HEK293 (cell line): ENCODE results near the gene RPE65.

Experiments used
- CTCF ChIA-PET: fragments of 350-600 bp; formaldehyde crosslinking; extraction: SDS; loops from one replicate; lab custom pipeline; 2021; ENCODE audit warnings: antibody characterized with exemption; lab: Yijun Ruan, JAX
- POLR2A ChIA-PET: fragments of 300-600 bp; formaldehyde crosslinking; extraction: SDS; loops from one replicate; lab custom pipeline; 2020; ENCODE audit warnings: antibody characterized with exemption, inconsistent platforms; lab: Yijun Ruan, JAX
- H3K27ac ChIP-seq: fragments of 200-500 bp; sonication (Bioruptor generic); 2 replicates; pipeline ENCODE4 v1.5.1; 2014; ENCODE audit warnings: low read depth, low read length, control low read depth, inconsistent platforms; ENCODE audit errors: extremely low read depth
- H3K36me3 ChIP-seq, 2 experiments: fragments of 200-500 bp in 1 of 2; sonication (Bioruptor generic) in 1 of 2; 1 replicate in 1 of 2; 2 replicates in 1 of 2; pipeline ENCODE4 v1.5.1; 2014 to 2017; ENCODE audit warnings: inconsistent platforms in 2 of 2, low read length in 2 of 2; ENCODE audit not compliant: control insufficient read depth in 2 of 2, insufficient read depth in 1 of 2
- H3K4me1 ChIP-seq: fragments of 200-500 bp; sonication (Bioruptor generic); 2 replicates; pipeline ENCODE4 v1.5.1; 2014; ENCODE audit warnings: mild to moderate bottlenecking, low read length, inconsistent platforms; ENCODE audit not compliant: control insufficient read depth, insufficient read depth
- H3K4me3 ChIP-seq: 2 replicates; pipeline ENCODE4 v1.5.1; 2011; ENCODE audit warnings: low read depth, mild to moderate bottlenecking, control low read depth, low read length, moderate library complexity
- H3K9me3 ChIP-seq: fragments of 200-500 bp; sonication (Bioruptor generic); 2 replicates; pipeline ENCODE4 v1.5.1; 2014; ENCODE audit warnings: low read depth, low read length, inconsistent platforms; ENCODE audit not compliant: control insufficient read depth, insufficient read depth
- GLI2 ChIP-seq: fragments of 450-650 bp; formaldehyde crosslinking; IDR thresholded peaks from 2 replicates; pipeline ENCODE4; 2017; ENCODE audit warnings: missing biosample characterization, missing genetic modification characterization, low read depth, borderline replicate concordance
- GLIS2 ChIP-seq: fragments of 450-650 bp; formaldehyde crosslinking; IDR thresholded peaks from 2 replicates; pipeline ENCODE4 v1.5.1; 2016; ENCODE audit warnings: missing biosample characterization, missing genetic modification characterization
- HOXA7 ChIP-seq: sonication (generic); formaldehyde crosslinking; IDR thresholded peaks from 2 replicates; pipeline ENCODE4 v1.8.1; 2022; ENCODE audit warnings: missing genetic modification reagents, borderline replicate concordance
- KLF8 ChIP-seq: fragments of 450-650 bp; formaldehyde crosslinking; IDR thresholded peaks from 2 replicates; pipeline ENCODE4 v1.5.1; 2016; ENCODE audit warnings: missing biosample characterization, missing genetic modification characterization
- PRDM1 ChIP-seq: fragments of 450-650 bp; formaldehyde crosslinking; IDR thresholded peaks from 2 replicates; pipeline ENCODE4; 2016; ENCODE audit warnings: missing biosample characterization, missing genetic modification characterization
- ZBTB20 ChIP-seq: fragments of 450-650 bp; formaldehyde crosslinking; IDR thresholded peaks from 2 replicates; pipeline ENCODE4 v1.5.1; 2016; ENCODE audit warnings: missing biosample characterization, missing genetic modification characterization
- ZEB2 ChIP-seq: fragments of 450-650 bp; formaldehyde crosslinking; IDR thresholded peaks from 2 replicates; pipeline ENCODE4 v1.5.1; 2016; ENCODE audit warnings: missing biosample characterization, missing genetic modification characterization
- ZNF23 ChIP-seq: fragments of 450-650 bp; formaldehyde crosslinking; IDR thresholded peaks from 2 replicates; pipeline ENCODE4 v1.5.1; 2016; ENCODE audit warnings: missing biosample characterization, missing genetic modification characterization, borderline replicate concordance
- ZNF274 ChIP-seq, 2 experiments: fragments of 200-500 bp in 1 of 2; fragments of 450-650 bp in 1 of 2; sonication (Bioruptor generic) in 1 of 2; formaldehyde crosslinking in 1 of 2; IDR thresholded peaks; 2 replicates each; pipeline versions ENCODE4 v1.5.1 to v1.6.1; 2014 to 2016; ENCODE audit warnings: borderline replicate concordance in 1 of 2, inconsistent platforms in 1 of 2, low read length in 1 of 2, missing biosample characterization in 1 of 2, missing genetic modification characterization in 1 of 2
- ZNF335 ChIP-seq: fragments of 450-650 bp; formaldehyde crosslinking; conservative IDR thresholded peaks from 2 replicates; pipeline ENCODE4 v1.5.1; 2016; ENCODE audit warnings: missing biosample characterization, missing genetic modification characterization
- ZNF530 ChIP-seq: fragments of 450-650 bp; formaldehyde crosslinking; IDR thresholded peaks from 2 replicates; pipeline ENCODE4 v1.5.1; 2016; ENCODE audit warnings: low read depth, missing biosample characterization, missing genetic modification characterization
- ZNF76 ChIP-seq: fragments of 450-650 bp; formaldehyde crosslinking; IDR thresholded peaks from 2 replicates; pipeline ENCODE4; 2016; ENCODE audit warnings: low read depth, missing biosample characterization, missing genetic modification characterization, borderline replicate concordance
- ZNF768 ChIP-seq: fragments of 450-650 bp; formaldehyde crosslinking; IDR thresholded peaks from 2 replicates; pipeline ENCODE4 v1.5.1; 2018; ENCODE audit warnings: missing biosample characterization, mild to moderate bottlenecking, missing genetic modification characterization
- ZNF776 ChIP-seq: fragments of 450-650 bp; formaldehyde crosslinking; IDR thresholded peaks from 2 replicates; pipeline ENCODE4 v1.5.0; 2017; ENCODE audit warnings: missing biosample characterization, missing genetic modification characterization, borderline replicate concordance
- TF ChIP-seq, protein P1 (sequence below): fragments of 450-650 bp; formaldehyde crosslinking; IDR thresholded peaks from 2 replicates; pipeline ENCODE4 v1.5.1; 2016; ENCODE audit warnings: missing biosample characterization, missing genetic modification characterization
- TF ChIP-seq, protein P2 (sequence below): fragments of 450-650 bp; formaldehyde crosslinking; IDR thresholded peaks from 2 replicates; pipeline ENCODE4 v1.5.1; 2016; ENCODE audit warnings: missing biosample characterization, missing genetic modification characterization
- TF ChIP-seq, protein P3 (sequence below): fragments of 450-650 bp; formaldehyde crosslinking; conservative IDR thresholded peaks from 2 replicates; pipeline ENCODE4 v1.5.1; 2016; ENCODE audit warnings: low read depth, missing biosample characterization, missing genetic modification characterization
- TF ChIP-seq, protein P4 (sequence below): fragments of 450-650 bp; formaldehyde crosslinking; IDR thresholded peaks from 2 replicates; pipeline ENCODE4 v1.5.1; 2016; ENCODE audit warnings: missing biosample characterization, missing genetic modification characterization
- TF ChIP-seq, protein P5 (sequence below): fragments of 450-650 bp; formaldehyde crosslinking; IDR thresholded peaks from 2 replicates; pipeline ENCODE4 v1.5.1; 2016; ENCODE audit warnings: missing biosample characterization, missing genetic modification characterization, borderline replicate concordance

The RPE65 gene

DNA sequence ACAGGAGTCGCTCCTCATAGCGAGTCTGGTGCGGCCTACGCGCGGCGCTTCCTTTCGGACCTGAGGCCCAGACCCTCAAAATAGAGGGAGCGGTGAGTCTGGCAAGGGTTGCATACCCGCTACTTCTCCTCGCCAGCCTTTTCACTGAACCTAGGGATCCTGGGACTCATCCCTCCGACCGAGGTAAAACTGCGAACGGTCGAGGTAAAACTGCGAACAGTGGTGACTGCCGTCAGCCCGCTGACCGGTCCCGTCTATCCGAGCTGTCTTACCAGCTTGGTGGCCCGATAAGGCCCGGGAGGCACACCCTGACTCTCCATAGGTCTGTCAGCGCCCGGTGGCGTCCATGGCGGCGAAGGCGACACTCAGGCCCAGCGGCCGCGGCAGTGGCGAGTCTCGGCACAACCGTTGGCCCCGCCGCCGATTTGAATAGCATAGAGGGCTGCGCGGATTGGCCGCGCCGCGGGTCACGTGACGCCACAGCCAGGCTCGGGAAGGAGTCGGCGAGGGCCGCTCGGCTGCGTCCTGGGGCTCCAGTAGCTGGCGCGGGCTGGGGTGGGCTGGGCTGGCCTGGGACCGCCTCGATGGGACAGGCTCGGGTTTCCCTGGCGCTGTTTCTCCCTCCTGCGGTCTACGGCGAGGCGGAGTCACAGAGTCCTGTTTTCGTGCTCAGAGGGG, 47.1 kb upstream of the RPE65 start, which contains the start of gene DEPDC1 (continued):
- TF ChIP-seq, protein P1, sequence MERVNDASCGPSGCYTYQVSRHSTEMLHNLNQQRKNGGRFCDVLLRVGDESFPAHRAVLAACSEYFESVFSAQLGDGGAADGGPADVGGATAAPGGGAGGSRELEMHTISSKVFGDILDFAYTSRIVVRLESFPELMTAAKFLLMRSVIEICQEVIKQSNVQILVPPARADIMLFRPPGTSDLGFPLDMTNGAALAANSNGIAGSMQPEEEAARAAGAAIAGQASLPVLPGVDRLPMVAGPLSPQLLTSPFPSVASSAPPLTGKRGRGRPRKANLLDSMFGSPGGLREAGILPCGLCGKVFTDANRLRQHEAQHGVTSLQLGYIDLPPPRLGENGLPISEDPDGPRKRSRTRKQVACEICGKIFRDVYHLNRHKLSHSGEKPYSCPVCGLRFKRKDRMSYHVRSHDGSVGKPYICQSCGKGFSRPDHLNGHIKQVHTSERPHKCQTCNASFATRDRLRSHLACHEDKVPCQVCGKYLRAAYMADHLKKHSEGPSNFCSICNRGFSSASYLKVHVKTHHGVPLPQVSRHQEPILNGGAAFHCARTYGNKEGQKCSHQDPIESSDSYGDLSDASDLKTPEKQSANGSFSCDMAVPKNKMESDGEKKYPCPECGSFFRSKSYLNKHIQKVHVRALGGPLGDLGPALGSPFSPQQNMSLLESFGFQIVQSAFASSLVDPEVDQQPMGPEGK (tag by site-specific recombination): peak; percentile 85

DNA sequence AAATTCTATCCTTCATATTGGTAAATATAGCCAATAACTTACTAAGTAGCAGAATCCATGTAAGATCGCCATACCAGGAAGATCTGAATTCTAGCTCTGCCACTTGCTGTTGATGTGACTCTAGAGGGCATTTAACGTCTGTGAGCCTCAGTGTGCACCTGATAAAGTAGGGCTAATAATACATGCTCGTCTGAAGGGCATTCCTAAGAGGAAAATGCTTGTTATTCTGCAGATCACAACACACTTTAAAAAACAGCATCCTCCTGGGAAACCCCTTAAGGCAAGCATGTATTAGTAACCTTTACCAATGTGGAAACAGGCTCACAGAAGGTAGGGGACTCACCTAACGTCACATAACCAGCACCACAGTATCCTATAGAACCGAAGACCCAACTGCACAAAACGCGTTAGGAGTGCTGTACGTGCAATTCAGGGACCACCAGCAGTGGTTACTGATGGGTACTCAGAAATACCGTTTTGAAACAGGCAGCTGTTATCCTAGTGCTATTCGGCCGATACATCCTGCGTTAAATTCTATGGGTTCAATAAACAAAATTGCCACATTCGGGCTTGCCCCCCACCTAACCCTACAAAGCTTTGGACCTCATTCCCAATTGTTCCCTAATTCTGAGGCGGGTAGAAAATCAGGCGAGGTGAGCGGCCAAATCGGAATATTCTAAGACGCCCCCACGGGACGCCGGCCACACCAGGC, 46.4 kb upstream of the RPE65 start:
- ChIA-PET CTCF (interaction anchor here (0.8 kb wide), 1 partner anchor 53 kb away, joined by 3 read pairs; no protein-coding TSS in a partner anchor), POLR2A (interaction anchor here (1.2 to 1.5 kb wide), 4 partner anchors 9 to 48 kb away, joined by 3 to 6 read pairs (median 4); no protein-coding TSS in a partner anchor)
- Histone ChIP-seq H3K27ac (peak overlapping the region; percentile 90), H3K4me1 (no peaks in the 10 kb centered on the region), H3K9me3 (no peaks in the 10 kb centered on the region), H3K4me3 (peak overlapping the region; percentile 89), H3K36me3 (peaks cover 15 to 24% of the 10 kb centered on the region in 2 experiments)
- TF ChIP-seq GLI2 (tag by site-specific recombination) (no peak), ZNF274 (IDR thresholded peaks at IDR 0.05; ENCODE audit: low read length) (no peak), ZNF274 (tag by site-specific recombination; IDR thresholded peaks at IDR 0.05; ENCODE audit: borderline replicate concordance) (no peak), PRDM1 (tag by site-specific recombination) (no peak), ZNF776 (no peak), ZNF76 (tag by site-specific recombination) (no peak), ZEB2 (no peak), ZNF335 (tag by site-specific recombination) (peak; percentile 98), ZNF530 (no peak), ZNF768 (tag by site-specific recombination) (no peak), GLIS2 (tag by site-specific recombination) (peak; percentile 22; the same call in 1 of the 2 replicates), KLF8 (tag by site-specific recombination) (no peak), HOXA7 (CRISPR knock-in tag) (no peak), ZBTB20 (tag by site-specific recombination) (peak; percentile 67), ZNF23 (tag by site-specific recombination) (no peak)
- TF ChIP-seq, protein P2, sequence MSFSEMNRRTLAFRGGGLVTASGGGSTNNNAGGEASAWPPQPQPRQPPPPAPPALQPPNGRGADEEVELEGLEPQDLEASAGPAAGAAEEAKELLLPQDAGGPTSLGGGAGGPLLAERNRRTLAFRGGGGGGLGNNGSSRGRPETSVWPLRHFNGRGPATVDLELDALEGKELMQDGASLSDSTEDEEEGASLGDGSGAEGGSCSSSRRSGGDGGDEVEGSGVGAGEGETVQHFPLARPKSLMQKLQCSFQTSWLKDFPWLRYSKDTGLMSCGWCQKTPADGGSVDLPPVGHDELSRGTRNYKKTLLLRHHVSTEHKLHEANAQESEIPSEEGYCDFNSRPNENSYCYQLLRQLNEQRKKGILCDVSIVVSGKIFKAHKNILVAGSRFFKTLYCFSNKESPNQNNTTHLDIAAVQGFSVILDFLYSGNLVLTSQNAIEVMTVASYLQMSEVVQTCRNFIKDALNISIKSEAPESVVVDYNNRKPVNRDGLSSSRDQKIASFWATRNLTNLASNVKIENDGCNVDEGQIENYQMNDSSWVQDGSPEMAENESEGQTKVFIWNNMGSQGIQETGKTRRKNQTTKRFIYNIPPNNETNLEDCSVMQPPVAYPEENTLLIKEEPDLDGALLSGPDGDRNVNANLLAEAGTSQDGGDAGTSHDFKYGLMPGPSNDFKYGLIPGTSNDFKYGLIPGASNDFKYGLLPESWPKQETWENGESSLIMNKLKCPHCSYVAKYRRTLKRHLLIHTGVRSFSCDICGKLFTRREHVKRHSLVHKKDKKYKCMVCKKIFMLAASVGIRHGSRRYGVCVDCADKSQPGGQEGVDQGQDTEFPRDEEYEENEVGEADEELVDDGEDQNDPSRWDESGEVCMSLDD: no peak
- TF ChIP-seq, protein P3, sequence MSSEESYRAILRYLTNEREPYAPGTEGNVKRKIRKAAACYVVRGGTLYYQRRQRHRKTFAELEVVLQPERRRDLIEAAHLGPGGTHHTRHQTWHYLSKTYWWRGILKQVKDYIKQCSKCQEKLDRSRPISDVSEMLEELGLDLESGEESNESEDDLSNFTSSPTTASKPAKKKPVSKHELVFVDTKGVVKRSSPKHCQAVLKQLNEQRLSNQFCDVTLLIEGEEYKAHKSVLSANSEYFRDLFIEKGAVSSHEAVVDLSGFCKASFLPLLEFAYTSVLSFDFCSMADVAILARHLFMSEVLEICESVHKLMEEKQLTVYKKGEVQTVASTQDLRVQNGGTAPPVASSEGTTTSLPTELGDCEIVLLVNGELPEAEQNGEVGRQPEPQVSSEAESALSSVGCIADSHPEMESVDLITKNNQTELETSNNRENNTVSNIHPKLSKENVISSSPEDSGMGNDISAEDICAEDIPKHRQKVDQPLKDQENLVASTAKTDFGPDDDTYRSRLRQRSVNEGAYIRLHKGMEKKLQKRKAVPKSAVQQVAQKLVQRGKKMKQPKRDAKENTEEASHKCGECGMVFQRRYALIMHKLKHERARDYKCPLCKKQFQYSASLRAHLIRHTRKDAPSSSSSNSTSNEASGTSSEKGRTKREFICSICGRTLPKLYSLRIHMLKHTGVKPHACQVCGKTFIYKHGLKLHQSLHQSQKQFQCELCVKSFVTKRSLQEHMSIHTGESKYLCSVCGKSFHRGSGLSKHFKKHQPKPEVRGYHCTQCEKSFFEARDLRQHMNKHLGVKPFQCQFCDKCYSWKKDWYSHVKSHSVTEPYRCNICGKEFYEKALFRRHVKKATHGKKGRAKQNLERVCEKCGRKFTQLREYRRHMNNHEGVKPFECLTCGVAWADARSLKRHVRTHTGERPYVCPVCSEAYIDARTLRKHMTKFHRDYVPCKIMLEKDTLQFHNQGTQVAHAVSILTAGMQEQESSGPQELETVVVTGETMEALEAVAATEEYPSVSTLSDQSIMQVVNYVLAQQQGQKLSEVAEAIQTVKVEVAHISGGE (tag by site-specific recombination): peak; percentile 39; the same call in 1 of the 2 replicates
- TF ChIP-seq, protein P4, sequence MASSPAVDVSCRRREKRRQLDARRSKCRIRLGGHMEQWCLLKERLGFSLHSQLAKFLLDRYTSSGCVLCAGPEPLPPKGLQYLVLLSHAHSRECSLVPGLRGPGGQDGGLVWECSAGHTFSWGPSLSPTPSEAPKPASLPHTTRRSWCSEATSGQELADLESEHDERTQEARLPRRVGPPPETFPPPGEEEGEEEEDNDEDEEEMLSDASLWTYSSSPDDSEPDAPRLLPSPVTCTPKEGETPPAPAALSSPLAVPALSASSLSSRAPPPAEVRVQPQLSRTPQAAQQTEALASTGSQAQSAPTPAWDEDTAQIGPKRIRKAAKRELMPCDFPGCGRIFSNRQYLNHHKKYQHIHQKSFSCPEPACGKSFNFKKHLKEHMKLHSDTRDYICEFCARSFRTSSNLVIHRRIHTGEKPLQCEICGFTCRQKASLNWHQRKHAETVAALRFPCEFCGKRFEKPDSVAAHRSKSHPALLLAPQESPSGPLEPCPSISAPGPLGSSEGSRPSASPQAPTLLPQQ (tag by site-specific recombination): no peak
- TF ChIP-seq, protein P5, sequence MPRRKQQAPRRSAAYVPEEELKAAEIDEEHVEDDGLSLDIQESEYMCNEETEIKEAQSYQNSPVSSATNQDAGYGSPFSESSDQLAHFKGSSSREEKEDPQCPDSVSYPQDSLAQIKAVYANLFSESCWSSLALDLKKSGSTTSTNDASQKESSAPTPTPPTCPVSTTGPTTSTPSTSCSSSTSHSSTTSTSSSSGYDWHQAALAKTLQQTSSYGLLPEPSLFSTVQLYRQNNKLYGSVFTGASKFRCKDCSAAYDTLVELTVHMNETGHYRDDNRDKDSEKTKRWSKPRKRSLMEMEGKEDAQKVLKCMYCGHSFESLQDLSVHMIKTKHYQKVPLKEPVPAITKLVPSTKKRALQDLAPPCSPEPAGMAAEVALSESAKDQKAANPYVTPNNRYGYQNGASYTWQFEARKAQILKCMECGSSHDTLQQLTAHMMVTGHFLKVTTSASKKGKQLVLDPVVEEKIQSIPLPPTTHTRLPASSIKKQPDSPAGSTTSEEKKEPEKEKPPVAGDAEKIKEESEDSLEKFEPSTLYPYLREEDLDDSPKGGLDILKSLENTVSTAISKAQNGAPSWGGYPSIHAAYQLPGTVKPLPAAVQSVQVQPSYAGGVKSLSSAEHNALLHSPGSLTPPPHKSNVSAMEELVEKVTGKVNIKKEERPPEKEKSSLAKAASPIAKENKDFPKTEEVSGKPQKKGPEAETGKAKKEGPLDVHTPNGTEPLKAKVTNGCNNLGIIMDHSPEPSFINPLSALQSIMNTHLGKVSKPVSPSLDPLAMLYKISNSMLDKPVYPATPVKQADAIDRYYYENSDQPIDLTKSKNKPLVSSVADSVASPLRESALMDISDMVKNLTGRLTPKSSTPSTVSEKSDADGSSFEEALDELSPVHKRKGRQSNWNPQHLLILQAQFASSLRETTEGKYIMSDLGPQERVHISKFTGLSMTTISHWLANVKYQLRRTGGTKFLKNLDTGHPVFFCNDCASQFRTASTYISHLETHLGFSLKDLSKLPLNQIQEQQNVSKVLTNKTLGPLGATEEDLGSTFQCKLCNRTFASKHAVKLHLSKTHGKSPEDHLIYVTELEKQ: no peak
